Progenitor cell of endocrine pancreas (in vitro differentiated cells): ENCODE results near the gene PTPRR. TPM values are rescaled to one million over a fixed set of nuclear protein-coding genes. Genes with fewer than 3 reads are reported as not detected.

Source experiments
- DNase-seq: peaks from one replicate; pipeline ENCODE4 v3.0.0; 2021; ENCODE audit warnings: low spot score; ENCODE audit not compliant: unreplicated experiment
- H3K27ac Mint-ChIP-seq: 2 replicates; pipeline ENCODE4 v1.8.0; 2021; ENCODE audit warnings: mild to moderate bottlenecking, moderate library complexity, mixed read lengths
- H3K27me3 Mint-ChIP-seq: 2 replicates; pipeline ENCODE4 v1.8.0; 2021; ENCODE audit warnings: mixed read lengths
- H3K36me3 Mint-ChIP-seq: 2 replicates; pipeline ENCODE4 v1.8.0; 2022; ENCODE audit warnings: mixed read lengths; ENCODE audit not compliant: insufficient read depth
- H3K4me1 Mint-ChIP-seq: 2 replicates; pipeline ENCODE4 v1.8.0; 2021; ENCODE audit warnings: low read depth, mixed read lengths
- H3K4me3 Mint-ChIP-seq: 2 replicates; pipeline ENCODE4 v1.8.0; 2021; ENCODE audit warnings: low read depth, mild to moderate bottlenecking, moderate library complexity, mixed read lengths
- H3K9me3 Mint-ChIP-seq: 2 replicates; pipeline ENCODE4 v1.8.0; 2021; ENCODE audit warnings: low read depth, mixed read lengths
- total RNA-seq: library from RNA; stranded (reverse); gene quantifications from 2 replicates; pipeline ENCODE4 v1.2.1, GENCODE V29; 2021
- TF ChIP-seq, protein P1 (sequence below): fragments of 200-600 bp; sonication (generic); IDR thresholded peaks from one replicate; pipeline ENCODE4 v1.5.0; 2021; ENCODE audit warnings: antibody characterized with exemption, mild to moderate bottlenecking; ENCODE audit not compliant: unreplicated experiment

PTPRR gene
- total RNA-seq, 1 donor from 2014 or later: 0.38 TPM

DNA sequence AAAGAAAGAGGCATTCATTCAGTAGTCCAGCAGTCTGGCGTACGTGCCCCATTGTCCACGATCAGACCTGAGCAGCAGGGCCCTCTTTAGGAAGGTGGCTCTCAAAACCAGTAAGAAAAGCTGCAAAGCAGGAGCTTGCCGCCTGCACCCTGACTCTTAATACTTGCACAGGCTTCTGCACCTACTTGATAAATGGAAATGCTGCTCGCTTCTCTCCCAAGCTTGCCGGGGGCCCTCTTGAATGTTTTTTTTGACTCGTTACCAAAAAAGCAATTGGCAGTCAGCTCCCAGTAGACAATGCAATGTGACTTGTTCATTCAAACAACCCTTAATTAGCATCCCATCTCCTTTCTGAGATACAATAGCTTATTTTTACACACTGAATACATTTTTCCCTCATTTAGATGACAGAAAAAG lies 256.1 kb downstream of the PTPRR start:
- peaks cover 3% of the 10 kb centered on the region for H3K27me3 Mint-ChIP-seq
- DNase-seq: no peak
- H3K9me3 Mint-ChIP-seq: no peaks in the 10 kb centered on the region
- H3K4me3 Mint-ChIP-seq: no peak overlapping the region
- no peak overlapping the region for H3K27ac Mint-ChIP-seq
- TF ChIP-seq, protein P1, sequence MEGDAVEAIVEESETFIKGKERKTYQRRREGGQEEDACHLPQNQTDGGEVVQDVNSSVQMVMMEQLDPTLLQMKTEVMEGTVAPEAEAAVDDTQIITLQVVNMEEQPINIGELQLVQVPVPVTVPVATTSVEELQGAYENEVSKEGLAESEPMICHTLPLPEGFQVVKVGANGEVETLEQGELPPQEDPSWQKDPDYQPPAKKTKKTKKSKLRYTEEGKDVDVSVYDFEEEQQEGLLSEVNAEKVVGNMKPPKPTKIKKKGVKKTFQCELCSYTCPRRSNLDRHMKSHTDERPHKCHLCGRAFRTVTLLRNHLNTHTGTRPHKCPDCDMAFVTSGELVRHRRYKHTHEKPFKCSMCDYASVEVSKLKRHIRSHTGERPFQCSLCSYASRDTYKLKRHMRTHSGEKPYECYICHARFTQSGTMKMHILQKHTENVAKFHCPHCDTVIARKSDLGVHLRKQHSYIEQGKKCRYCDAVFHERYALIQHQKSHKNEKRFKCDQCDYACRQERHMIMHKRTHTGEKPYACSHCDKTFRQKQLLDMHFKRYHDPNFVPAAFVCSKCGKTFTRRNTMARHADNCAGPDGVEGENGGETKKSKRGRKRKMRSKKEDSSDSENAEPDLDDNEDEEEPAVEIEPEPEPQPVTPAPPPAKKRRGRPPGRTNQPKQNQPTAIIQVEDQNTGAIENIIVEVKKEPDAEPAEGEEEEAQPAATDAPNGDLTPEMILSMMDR: no peak
- H3K36me3 Mint-ChIP-seq: no peaks in the 10 kb centered on the region
- H3K4me1 Mint-ChIP-seq: peaks cover 6% of the 10 kb centered on the region

DNA sequence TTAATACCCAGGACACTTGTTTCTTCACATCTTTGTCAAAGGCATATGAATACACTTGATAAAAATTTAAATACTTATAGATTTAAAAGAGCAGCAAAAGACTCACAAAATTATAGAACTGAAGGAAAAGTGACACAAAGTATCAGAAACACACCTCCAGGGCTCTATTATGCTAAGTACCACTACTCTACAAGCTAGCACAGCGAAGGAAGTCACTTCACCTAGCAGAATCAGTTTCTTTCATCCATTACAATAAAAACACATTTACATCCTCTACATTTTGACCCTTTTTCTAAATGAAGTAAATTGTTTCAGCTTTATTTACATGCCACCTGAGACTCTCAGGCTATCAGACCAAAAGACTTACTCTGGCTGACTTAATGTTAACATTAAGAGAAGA lies 256.7 kb downstream of the PTPRR start:
- DNase-seq: no peak
- H3K27ac Mint-ChIP-seq: no peak overlapping the region

DNA sequence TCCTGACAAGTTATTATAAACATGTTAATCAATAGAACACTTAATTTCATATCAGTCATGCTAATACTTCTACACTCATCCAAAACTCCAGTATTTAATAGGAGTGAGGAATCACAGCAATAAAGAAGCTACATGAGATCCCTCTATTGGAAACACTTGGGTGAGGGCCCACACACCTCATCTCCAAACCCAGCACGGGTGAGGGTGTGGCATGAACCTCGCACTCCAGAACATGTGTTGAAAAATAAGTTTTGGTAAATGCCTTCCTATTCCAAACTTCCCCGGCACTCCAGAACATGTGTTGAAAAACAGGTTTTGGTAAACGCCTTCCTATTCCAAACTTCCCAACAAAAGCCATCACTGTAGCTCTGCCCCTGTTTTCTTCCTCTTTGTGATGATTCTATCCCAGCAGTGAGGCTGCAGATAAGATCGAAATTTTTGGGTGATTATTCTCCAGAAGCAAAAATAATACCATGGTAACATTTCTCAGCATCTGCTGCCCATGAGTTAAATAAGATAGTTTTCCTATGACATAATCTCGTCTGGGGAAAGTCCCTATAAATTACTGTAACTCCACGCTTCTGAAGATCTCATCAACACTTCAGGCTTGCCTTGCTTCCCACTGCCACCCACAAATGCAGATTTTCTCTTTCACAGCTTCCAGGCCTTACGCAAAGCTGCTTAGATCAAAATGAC lies 258.9 kb downstream of the PTPRR start:
- no peak overlapping the region for H3K4me3 Mint-ChIP-seq
- peaks cover 6% of the 10 kb centered on the region for H3K4me1 Mint-ChIP-seq
- H3K36me3 Mint-ChIP-seq: no peaks in the 10 kb centered on the region
- TF ChIP-seq, protein P1: no peak
- DNase-seq: no peak
- no peak overlapping the region for H3K27ac Mint-ChIP-seq
- peaks cover 4% of the 10 kb centered on the region for H3K9me3 Mint-ChIP-seq
- H3K27me3 Mint-ChIP-seq: peaks cover 3% of the 10 kb centered on the region

More for the DNA sequence above, 256.7 kb downstream of the PTPRR start:
- Mint-ChIP-seq H3K4me3 (no peak overlapping the region), H3K36me3 (no peaks in the 10 kb centered on the region), H3K9me3 (peaks cover 4% of the 10 kb centered on the region), H3K4me1 (peaks cover 6% of the 10 kb centered on the region), H3K27me3 (peaks cover 3% of the 10 kb centered on the region)
- TF ChIP-seq, protein P1: no peak

DNA sequence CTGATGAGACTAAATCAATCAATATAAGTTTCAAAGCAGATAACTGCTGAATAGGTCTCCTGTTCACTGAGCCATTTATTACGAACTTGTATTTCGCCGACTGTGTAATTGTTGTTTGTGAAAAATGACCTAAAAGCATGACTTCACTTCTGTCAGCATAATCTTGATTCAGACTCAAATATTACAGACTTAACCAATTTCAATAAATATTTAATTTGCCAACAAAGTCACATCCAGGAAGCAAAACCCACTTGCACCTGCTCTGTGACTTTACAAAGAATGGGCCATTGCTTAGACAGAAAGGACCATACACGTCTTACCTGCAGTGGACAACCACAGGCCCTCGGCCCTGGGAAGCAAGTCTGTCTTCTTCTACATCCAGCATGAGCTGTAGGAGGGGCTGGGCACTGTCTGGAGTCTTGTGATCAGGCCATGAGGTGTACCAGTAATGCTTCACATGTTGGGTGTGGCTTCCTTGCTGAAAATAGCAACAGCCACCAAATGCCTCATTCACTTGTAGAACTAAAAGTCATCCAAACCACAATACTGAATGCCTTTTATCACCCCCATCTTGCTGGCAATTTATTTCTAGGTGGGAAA lies 259.8 kb downstream of the PTPRR start:
- TF ChIP-seq, protein P1: no peak
- H3K27ac Mint-ChIP-seq: no peak overlapping the region
- peaks cover 6% of the 10 kb centered on the region for H3K4me1 Mint-ChIP-seq
- H3K9me3 Mint-ChIP-seq: peaks cover 4% of the 10 kb centered on the region
- no peak for DNase-seq
- H3K27me3 Mint-ChIP-seq: peaks cover 3% of the 10 kb centered on the region
- H3K4me3 Mint-ChIP-seq: no peak overlapping the region
- H3K36me3 Mint-ChIP-seq: no peaks in the 10 kb centered on the region

DNA sequence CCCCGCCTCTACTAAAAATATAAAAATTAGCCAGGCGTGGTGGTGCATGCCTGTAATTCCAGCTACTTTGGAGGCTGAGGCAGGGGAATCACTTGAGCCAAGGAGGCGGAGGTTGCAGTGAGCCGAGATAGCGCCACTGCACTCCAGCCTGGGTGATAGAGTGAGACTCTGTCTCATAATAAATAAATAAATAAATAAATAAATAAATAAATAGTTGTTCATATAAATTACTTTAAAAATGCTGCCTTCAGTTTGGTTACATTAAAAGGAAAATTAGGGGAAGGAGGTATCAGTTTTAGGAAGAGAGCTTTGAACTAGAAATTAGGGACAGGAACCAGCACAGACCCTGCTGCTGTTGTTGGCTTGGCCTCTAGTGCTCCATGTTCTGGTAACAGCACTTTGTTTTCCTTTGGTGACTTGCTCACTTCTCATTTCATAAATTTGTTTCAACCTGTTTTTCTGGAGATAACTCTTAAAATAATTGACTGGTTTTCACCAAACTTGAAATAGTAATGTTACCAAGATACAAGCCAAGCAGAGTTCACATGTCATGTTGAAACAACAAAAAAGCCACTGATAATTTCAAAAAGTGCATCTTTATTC lies 260.4 kb downstream of the PTPRR start:
- H3K36me3 Mint-ChIP-seq: no peaks in the 10 kb centered on the region
- H3K27ac Mint-ChIP-seq: no peak overlapping the region

More for the DNA sequence above, 260.4 kb downstream of the PTPRR start:
- H3K4me1 Mint-ChIP-seq: peaks cover 6% of the 10 kb centered on the region
- H3K4me3 Mint-ChIP-seq: no peak overlapping the region
- no peak for DNase-seq
- peaks cover 4% of the 10 kb centered on the region for H3K9me3 Mint-ChIP-seq
- peaks cover 3% of the 10 kb centered on the region for H3K27me3 Mint-ChIP-seq
- TF ChIP-seq, protein P1: no peak
